Spleen (tissue), 7 donors: ENCODE measurements around the gene OPRL1.

Experiments used
- CTCF ChIP-seq, 11 experiments: fragments of 200-600 bp in 7 of 11; fragments of 450-650 bp in 4 of 11; sonication (generic) in 4 of 11; IDR thresholded peaks in 8 of 11; conservative IDR thresholded peaks in 3 of 11; 1 replicate in 7 of 11; 2 replicates in 4 of 11; pipeline versions ENCODE4 v1.4.0 to v1.8.0; 2016 to 2021; ENCODE audit warnings: antibody characterized with exemption in 11 of 11, inconsistent platforms in 4 of 11, mild to moderate bottlenecking in 1 of 11
- POLR2A ChIP-seq, 3 donors: fragments of 450-650 bp; IDR thresholded peaks; one replicate each; pipeline ENCODE4 v1.5.1; 2017; ENCODE audit warnings: antibody characterized with exemption in 3 of 3, mild to moderate bottlenecking in 1 of 3
- POLR2AphosphoS5 ChIP-seq, 3 donors: sonication (generic); formaldehyde crosslinking; IDR thresholded peaks; one replicate each; pipeline ENCODE4 v1.5.1; 2017; ENCODE audit warnings: antibody characterized with exemption in 3 of 3
- donor health status: DM: no; HTN: no; CAD: no; lungs with moderate emphysema.
- donor health status: DM: no; HTN: no; CAD: no.
- donor health status: DM: no; HTN: no; CAD: no.

- TF ChIP-seq CTCF (IDR thresholded peaks at IDR 0.05 in 8 of 11, conservative IDR thresholded peaks at IDR 0.05 in 3 of 11) (no peak), POLR2A (IDR thresholded peaks at IDR 0.05) (no peak), POLR2AphosphoS5 (IDR thresholded peaks at IDR 0.05) (no peak)
These were observed 16.0 kb downstream of the OPRL1 start for GRCh38 chr20:64095927-64096326.
